Caki2 (cell line): ENCODE results near the gene AP5B1. TPM values are rescaled to one million over a fixed set of nuclear protein-coding genes. Genes with fewer than 3 reads are reported as not detected.

Experiments used
- DNase-seq: peaks from one replicate; pipeline ENCODE4 v3.0.0-alpha.2; 2015; ENCODE audit warnings: low read depth
- in situ Hi-C: cut with HindIII; loops from 2 replicates; pipeline ENCODE4 v1.10.0; 2016; ENCODE audit warnings: low sequenced_read_pairs, low pct_unique_long_range_greater_than_20kb, mixed read lengths
- total RNA-seq: library from RNA; depleted of rRNA; stranded (reverse); fragments of >200 nt; shearing (Covaris generic); gene quantifications from 2 replicates; pipeline ENCODE4 v1.2.3, GENCODE V29; 2014; ENCODE audit warnings: low replicate concordance

AP5B1 gene
- total RNA-seq, 1 experiment from 2014 or later: 7.9 TPM

GRCh38 chr11:65806979-65807378 is 26.2 kb upstream of the AP5B1 start:
- in situ Hi-C loops: no loop called here
- no peak for DNase-seq

DNA sequence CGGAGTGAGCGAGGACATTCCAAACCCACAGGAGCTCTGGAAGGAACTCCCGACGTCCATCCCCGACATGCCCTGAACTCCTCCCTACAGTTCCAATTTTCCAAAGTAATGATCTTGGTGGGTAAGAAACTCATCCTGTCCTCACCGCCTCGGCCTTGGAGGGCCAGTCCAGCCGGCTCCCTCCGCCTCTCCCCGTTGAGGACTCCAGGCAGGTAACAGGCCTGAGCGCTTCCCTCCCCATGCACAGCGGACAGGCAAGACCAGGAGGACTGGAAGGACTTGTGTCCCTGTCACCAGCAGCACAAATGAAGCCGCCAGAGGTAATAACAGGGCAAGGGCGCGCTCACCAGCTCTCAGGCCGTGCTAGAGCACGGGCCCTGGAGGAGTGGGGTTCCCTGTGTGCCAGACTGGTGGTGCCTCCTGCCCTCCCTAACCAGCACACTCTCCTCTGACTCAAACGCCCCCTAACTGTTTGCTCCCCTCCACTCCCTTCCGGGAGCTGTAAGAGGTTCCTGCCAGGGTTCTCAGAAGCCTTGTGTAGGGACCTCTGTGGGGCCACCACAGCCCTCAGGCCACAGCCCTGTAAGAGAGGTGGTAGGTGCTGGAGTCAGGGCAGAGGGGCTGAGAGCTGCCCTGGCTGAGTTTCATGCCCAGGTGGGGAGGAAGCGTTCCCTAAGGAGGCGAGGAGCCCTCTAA is 23.2 kb upstream of the AP5B1 start:
- in situ Hi-C loops: no loop called here
- DNase-seq: no peak

- no peak for DNase-seq
- in situ Hi-C loops: no loop called here
Measured at GRCh38 chr11:65802841-65803240, 22.1 kb upstream of the AP5B1 start.

- in situ Hi-C loops: no loop called here
Measured at GRCh38 chr11:65801153-65801987, 20.6 kb upstream of the AP5B1 start.

DNA sequence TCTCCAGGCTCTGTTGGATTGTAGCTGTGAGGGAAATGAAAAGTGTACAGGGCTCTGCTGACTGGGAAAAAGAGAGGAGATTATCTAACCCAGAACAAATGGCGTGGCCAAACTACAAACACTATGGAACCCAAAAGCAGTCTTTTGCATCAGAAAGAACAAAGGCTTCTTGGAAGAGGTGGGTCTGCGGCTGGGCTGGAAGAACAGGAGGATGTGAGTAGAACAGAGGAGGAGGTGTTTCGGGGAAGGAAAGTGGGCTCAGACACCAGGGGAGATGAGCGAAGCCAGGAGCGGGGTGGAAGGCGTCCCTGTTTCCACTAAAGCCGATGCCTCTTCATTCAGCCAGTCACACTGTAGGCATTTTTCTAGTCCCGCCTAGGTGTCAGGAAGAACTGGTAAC is 18.1 kb upstream of the AP5B1 start:
- in situ Hi-C loops: no loop called here
- DNase-seq: no peak

More at GRCh38 chr11:65801153-65801987, 20.6 kb upstream of the AP5B1 start:
- DNase-seq: no peak

GRCh38 chr11:65797711-65798110 is 16.9 kb upstream of the AP5B1 start:
- in situ Hi-C loops: no loop called here
- DNase-seq: no peak

DNA sequence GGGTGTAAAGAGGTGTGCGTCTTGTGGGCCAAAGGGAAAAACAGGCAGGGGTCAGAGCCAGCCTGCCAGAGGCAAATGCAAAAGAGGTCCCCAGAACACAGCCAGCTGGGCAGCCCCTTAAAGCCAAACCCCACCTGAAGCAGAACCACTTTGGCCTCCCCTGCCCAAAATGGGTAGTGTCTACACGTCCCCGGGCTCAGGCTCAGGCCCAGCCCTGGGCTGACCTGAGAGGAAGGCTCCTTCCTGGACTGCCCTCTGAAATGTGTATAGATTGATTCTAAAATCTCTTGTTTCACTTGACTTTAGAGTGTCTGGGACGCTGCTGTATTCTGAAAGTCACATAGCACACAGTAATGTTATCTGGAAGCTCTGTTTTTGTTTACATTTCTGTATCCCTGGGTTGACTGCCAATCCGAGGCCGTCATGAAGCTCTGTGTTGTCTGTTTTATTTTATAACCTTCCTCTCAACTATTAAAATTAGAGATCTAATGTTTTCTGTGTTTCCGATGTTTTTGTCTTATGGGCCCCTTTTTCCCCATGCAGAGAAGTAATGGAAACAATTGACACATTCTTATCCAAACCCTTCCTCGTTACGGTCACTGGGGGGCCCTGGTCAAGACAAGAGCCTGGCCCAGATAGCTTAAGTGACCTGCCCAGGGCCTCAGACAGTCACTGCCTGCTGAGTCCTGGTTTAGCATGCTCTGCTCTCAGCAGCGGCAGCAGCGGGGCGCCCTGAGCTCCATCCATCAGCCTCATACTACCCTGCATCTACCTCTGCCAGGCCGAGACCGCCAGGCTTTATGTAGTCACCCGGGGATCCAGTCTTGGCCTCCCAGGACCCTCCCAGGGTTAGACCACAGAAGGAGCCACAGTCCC is 16.2 kb upstream of the AP5B1 start:
- in situ Hi-C loops: no loop called here
- no peak for DNase-seq

GRCh38 chr11:65794570-65795510 is 14.1 kb upstream of the AP5B1 start:
- in situ Hi-C loops: no loop called here

GRCh38 chr11:65793625-65794400 is 13.0 kb upstream of the AP5B1 start:
- no peak for DNase-seq
- in situ Hi-C loops: no loop called here

More at GRCh38 chr11:65794570-65795510, 14.1 kb upstream of the AP5B1 start:
- no peak for DNase-seq

DNA sequence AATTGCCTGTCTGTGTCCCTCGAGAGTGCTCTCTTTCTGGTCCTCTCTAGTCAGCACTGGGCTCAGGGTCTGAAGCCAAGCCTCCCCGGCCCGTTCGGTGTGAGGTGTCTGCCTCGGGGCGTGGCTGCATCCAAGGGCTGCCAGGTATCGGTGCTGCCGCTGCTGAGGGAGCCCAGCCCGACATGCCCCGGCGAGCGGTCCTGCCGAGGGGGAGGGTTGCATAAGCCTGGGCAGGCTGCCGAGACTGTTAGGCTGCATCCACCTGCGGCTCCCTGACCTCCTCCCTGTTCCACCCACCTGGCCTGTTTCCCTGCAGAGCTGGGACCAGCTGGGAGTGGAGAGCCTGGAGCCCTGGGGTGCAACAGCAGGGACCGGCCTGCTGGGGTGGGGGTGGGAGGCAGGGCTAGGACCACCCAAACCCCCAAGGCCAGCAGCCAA is 12.4 kb upstream of the AP5B1 start:
- DNase-seq: no peak
- in situ Hi-C loops: no loop called here

GRCh38 chr11:65792456-65792855 is 11.7 kb upstream of the AP5B1 start:
- in situ Hi-C loops: no loop called here
- DNase-seq: no peak

- no peak for DNase-seq
- in situ Hi-C loops: no loop called here
Measured at GRCh38 chr11:65791719-65792213, 11.0 kb upstream of the AP5B1 start.

- in situ Hi-C loops: no loop called here
- DNase-seq: no peak
Measured at GRCh38 chr11:65790902-65791650, 10.3 kb upstream of the AP5B1 start.

DNA sequence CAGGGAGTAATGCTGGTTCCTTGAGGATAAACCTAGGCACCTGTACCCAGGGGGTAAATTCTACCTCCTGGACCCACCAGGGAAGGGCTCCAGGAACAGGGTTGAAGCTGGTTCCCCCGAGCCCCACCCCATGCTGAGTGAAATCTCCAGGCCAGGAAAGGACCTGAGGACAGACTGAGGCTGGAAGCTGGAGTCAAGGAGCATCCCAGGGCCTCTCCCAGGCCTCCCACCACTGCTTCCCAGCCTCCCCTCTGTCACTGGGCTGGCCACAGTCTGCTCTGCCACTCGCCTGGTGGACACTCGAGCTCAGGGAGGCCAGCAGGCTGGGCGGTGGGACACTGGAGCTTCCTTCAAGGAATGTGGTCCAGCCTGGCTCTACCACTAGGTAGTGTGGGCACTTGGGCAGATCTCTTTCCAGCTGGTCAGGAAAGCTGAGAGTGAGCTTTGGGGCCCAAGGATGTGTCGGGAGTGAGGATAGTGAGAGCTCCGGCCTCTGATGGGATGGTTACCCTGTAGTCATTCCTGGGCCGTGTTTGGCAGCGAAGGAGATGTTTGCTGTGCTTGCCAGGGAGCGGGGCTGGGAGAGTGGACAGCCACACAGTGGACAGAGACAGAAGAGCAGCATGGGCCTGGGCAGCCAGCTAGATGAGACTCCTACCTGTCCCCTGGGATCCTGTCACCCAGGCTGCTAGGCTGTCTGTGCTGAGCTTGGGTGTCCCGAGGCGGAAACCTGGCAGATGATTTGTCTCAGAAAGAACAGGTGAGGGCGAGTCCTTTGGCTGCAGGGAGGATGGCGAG is 9.5 kb upstream of the AP5B1 start:
- in situ Hi-C loops: no loop called here

DNA sequence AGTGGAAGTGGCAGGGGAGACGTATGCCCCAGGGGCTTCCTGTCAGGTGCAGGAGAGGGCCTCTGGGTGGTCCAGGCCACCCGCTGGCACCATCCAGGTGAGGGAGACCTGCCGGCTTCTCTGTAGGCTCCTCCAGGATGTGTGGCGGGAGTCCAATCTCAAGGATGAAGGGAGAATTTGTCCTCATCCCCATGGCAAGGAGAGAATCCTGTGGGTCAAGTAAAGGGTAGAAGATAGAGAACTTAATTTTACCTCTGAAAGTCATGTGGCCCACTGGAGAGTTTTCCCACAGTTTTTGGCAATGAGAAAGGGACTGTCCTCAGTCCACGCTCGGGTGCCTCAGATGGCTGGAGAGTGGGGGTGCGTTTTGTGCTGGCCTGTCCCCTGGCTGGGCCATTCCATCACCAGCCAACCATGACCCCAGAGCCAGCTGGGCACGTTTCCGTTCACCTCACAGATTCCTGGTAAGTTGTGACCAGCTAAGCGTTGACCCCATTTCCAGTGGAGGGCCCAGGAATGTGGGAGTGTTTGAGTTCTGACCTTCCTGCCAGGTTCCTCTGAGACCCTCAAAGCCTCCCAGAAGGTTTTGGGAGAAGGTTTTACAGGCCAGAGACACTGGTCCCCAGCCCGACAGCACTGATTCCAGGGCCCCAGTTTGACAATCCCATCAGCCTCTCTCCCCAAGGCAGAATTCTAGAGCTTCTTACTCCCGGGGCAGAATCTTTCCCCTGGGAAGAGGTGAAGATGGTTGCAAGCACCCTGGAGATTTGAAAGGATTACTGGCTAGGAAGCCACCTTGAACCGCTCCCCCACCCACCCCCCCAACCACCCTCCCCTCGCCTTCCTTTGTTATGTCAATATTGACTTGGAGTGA is 8.7 kb upstream of the AP5B1 start:
- in situ Hi-C loops: no loop called here
- no peak for DNase-seq

More for the DNA sequence above, 9.5 kb upstream of the AP5B1 start:
- no peak for DNase-seq
